Breast epithelium (tissue), 4 donors: Measurements from ENCODE around the gene SLC9B2. TPM values are rescaled to one million over a fixed set of nuclear protein-coding genes. Genes with fewer than 3 reads are reported as not detected.

Experiments
- DNase-seq, 2 donors: peaks; one replicate each; pipeline ENCODE4 v3.0.0-alpha.2; 2019; ENCODE audit warnings: low spot score in 2 of 2
- H3K27ac ChIP-seq, 2 donors: fragments of 200-600 bp; sonication (generic) in 1 of 2; one replicate each; pipeline ENCODE4 v1.5.1; 2016 to 2019; ENCODE audit warnings: mild to moderate bottlenecking in 1 of 2
- H3K27me3 ChIP-seq, 2 donors: fragments of 200-600 bp; sonication (generic) in 1 of 2; one replicate each; pipeline versions ENCODE4 v1.5.1 to v1.6.0; 2017 to 2019; ENCODE audit warnings: control low read depth in 1 of 2, mild to moderate bottlenecking in 1 of 2
- H3K36me3 ChIP-seq: fragments of 200-600 bp; one replicate; pipeline ENCODE4 v1.5.1; 2019
- H3K4me1 ChIP-seq, 2 donors: fragments of 200-600 bp; sonication (generic); one replicate each; pipeline ENCODE4 v1.5.1; 2016 to 2019; ENCODE audit warnings: control low read depth in 1 of 2
- H3K4me3 ChIP-seq, 3 donors: fragments of 200-600 bp; sonication (generic); 1 replicate in 2 of 3; 2 replicates in 1 of 3; pipeline ENCODE4 v1.5.1; 2016 to 2019; ENCODE audit warnings: mild to moderate bottlenecking in 3 of 3, moderate library complexity in 2 of 3
- H3K9me3 ChIP-seq, 2 donors: fragments of 200-600 bp; sonication (generic) in 1 of 2; one replicate each; pipeline ENCODE4 v1.5.1; 2016 to 2019; ENCODE audit warnings: control low read depth in 1 of 2
- CTCF ChIP-seq, 3 donors: fragments of 450-650 bp; IDR thresholded peaks; one replicate each; pipeline ENCODE4 v1.5.1; 2016 to 2017; ENCODE audit warnings: antibody characterized with exemption in 3 of 3, mild to moderate bottlenecking in 3 of 3, moderate library complexity in 3 of 3
- POLR2A ChIP-seq: fragments of 450-650 bp; IDR thresholded peaks from one replicate; pipeline ENCODE4 v1.6.1; 2016; ENCODE audit warnings: antibody characterized with exemption, mild to moderate bottlenecking, moderate library complexity
- POLR2AphosphoS5 ChIP-seq, 3 donors: sonication (generic); formaldehyde crosslinking; IDR thresholded peaks; one replicate each; pipeline ENCODE4 v1.6.1; 2017; ENCODE audit warnings: antibody characterized with exemption in 3 of 3
- intact Hi-C: fragments of 100-400 bp; cut with DNase I; formaldehyde crosslinking; loops from one replicate; pipeline ENCODE4 v1.15.1; 2023; ENCODE audit warnings: low total_unique reads
- total RNA-seq, 3 donors: library from RNA; depleted of rRNA; stranded (reverse); fragments of >200 nt; gene quantifications; one replicate each; pipeline ENCODE4 v1.1.0, GENCODE V29; 2016

Gene SLC9B2
- total RNA-seq, 3 donors from 2014 or later, result 14.9 to 17.0 (median 15.1) TPM

GRCh38 chr4:103052145-103052544, 24.4 kb downstream of the SLC9B2 start:
- H3K4me3 ChIP-seq, result no peak overlapping the region
- TF ChIP-seq POLR2AphosphoS5 (IDR thresholded peaks at IDR 0.05) (no peak), CTCF (IDR thresholded peaks at IDR 0.05) (no peak)
- no peak overlapping the region for H3K27ac ChIP-seq
- intact Hi-C loops, result no loop called here
- H3K9me3 ChIP-seq, result no peaks in the 10 kb centered on the region
- H3K36me3 ChIP-seq, result no peaks in the 10 kb centered on the region
- no peaks in the 10 kb centered on the region for H3K4me1 ChIP-seq
- no peak for DNase-seq
- no peaks in the 10 kb centered on the region for H3K27me3 ChIP-seq

- no peaks in the 10 kb centered on the region for H3K36me3 ChIP-seq
- intact Hi-C loops, result no loop called here
- no peak overlapping the region for H3K4me3 ChIP-seq
- no peak overlapping the region for H3K27ac ChIP-seq
- H3K4me1 ChIP-seq, result no peaks in the 10 kb centered on the region
- TF ChIP-seq POLR2A (no peak), POLR2AphosphoS5 (IDR thresholded peaks at IDR 0.05) (no peak), CTCF (IDR thresholded peaks at IDR 0.05) (no peak)
- no peaks in the 10 kb centered on the region for H3K27me3 ChIP-seq
- no peaks in the 10 kb centered on the region for H3K9me3 ChIP-seq
- DNase-seq, result no peak
Measured at GRCh38 chr4:103050736-103051436, 25.7 kb downstream of the SLC9B2 start.

- Histone ChIP-seq H3K36me3 (no peaks in the 10 kb centered on the region), H3K4me3 (no peak overlapping the region), H3K27me3 (no peaks in the 10 kb centered on the region), H3K9me3 (no peaks in the 10 kb centered on the region), H3K4me1 (no peaks in the 10 kb centered on the region), H3K27ac (no peak overlapping the region)
- DNase-seq, result no peak
- no peak for TF ChIP-seq POLR2A
- peak in 2 of 3 donors; percentile 29 to 47 for TF ChIP-seq CTCF (IDR thresholded peaks at IDR 0.05)
- intact Hi-C loops, result no loop called here
Measured at GRCh38 chr4:103046416-103047290, 29.9 kb downstream of the SLC9B2 start.

- Histone ChIP-seq H3K9me3 (no peaks in the 10 kb centered on the region), H3K4me3 (no peak overlapping the region), H3K27me3 (no peaks in the 10 kb centered on the region), H3K27ac (no peak overlapping the region), H3K36me3 (no peaks in the 10 kb centered on the region), H3K4me1 (no peaks in the 10 kb centered on the region)
- intact Hi-C loops, result no loop called here
- TF ChIP-seq CTCF (IDR thresholded peaks at IDR 0.05) (no peak), POLR2A (no peak), POLR2AphosphoS5 (IDR thresholded peaks at IDR 0.05) (no peak)
- no peak for DNase-seq
Measured at GRCh38 chr4:103044183-103044582, 32.4 kb downstream of the SLC9B2 start.

GRCh38 chr4:103036169-103036568, 40.4 kb downstream of the SLC9B2 start:
- intact Hi-C loops, result no loop called here
- H3K27me3 ChIP-seq, result no peaks in the 10 kb centered on the region
- TF ChIP-seq POLR2A, result no peak
- no peak for TF ChIP-seq CTCF (IDR thresholded peaks at IDR 0.05)
- no peak for TF ChIP-seq POLR2AphosphoS5 (IDR thresholded peaks at IDR 0.05)
- H3K27ac ChIP-seq, result no peak overlapping the region
- no peaks in the 10 kb centered on the region for H3K4me1 ChIP-seq
- no peaks in the 10 kb centered on the region for H3K36me3 ChIP-seq
- DNase-seq, result no peak
- no peaks in the 10 kb centered on the region for H3K9me3 ChIP-seq
- no peak overlapping the region for H3K4me3 ChIP-seq
